Karpas-422 (cell line): Measurements from ENCODE around the gene RLN3. TPM values are rescaled to one million over a fixed set of nuclear protein-coding genes. Genes with fewer than 3 reads are reported as not detected.

Experiments used
- DNase-seq: peaks from one replicate; pipeline ENCODE4 v3.0.0-alpha.2; 2015
- H2AFZ ChIP-seq: fragments of 200-600 bp; sonication (generic); 2 replicates; pipeline ENCODE4 v1.6.1; 2014; ENCODE audit warnings: antibody characterized with exemption, low read length, mixed read lengths
- H3K27ac ChIP-seq: fragments of 200-600 bp; sonication (generic); 2 replicates; pipeline ENCODE4 v1.5.1; 2014; ENCODE audit warnings: mild to moderate bottlenecking, low read length, moderate library complexity
- H3K27me3 ChIP-seq: fragments of 200-600 bp; sonication (generic); 2 replicates; pipeline ENCODE4 v1.6.1; 2014; ENCODE audit warnings: low read length, mixed read lengths
- H3K36me3 ChIP-seq: fragments of 200-600 bp; sonication (generic); 2 replicates; pipeline ENCODE4 v1.6.1; 2014; ENCODE audit warnings: low read length, mixed read lengths; ENCODE audit not compliant: insufficient read depth
- H3K4me1 ChIP-seq: fragments of 200-600 bp; sonication (generic); 2 replicates; pipeline ENCODE4 v1.6.1; 2014; ENCODE audit warnings: mild to moderate bottlenecking, low read length, mixed read lengths
- H3K4me2 ChIP-seq: fragments of 200-600 bp; sonication (generic); 2 replicates; pipeline ENCODE4 v1.6.1; 2014; ENCODE audit warnings: low read length, low read depth, mild to moderate bottlenecking; ENCODE audit not compliant: poor library complexity, severe bottlenecking
- H3K4me3 ChIP-seq: fragments of 200-600 bp; sonication (generic); 2 replicates; pipeline ENCODE4 v1.5.1; 2014; ENCODE audit warnings: mild to moderate bottlenecking, antibody characterized with exemption, low read length, mixed read lengths
- H3K79me2 ChIP-seq: fragments of 200-600 bp; sonication (generic); 2 replicates; pipeline ENCODE4 v1.6.1; 2014; ENCODE audit warnings: mild to moderate bottlenecking, low read length, mixed read lengths
- H3K9ac ChIP-seq: fragments of 200-600 bp; sonication (generic); 2 replicates; pipeline ENCODE4 v1.6.0; 2014; ENCODE audit warnings: low read length
- H3K9me2 ChIP-seq: fragments of 200-600 bp; sonication (generic), shearing (Covaris generic); replicated peaks from 2 replicates; pipeline ENCODE4 v1.6.0; 2014; ENCODE audit warnings: mild to moderate bottlenecking, low read length, moderate library complexity; ENCODE audit not compliant: insufficient read depth
- H3K9me3 ChIP-seq: fragments of 300-700, 200-600 bp; sonication (generic); 2 replicates; pipeline ENCODE4 v1.6.1; 2014; ENCODE audit warnings: low read length, mixed read lengths
- H4K20me1 ChIP-seq: fragments of 200-600 bp; sonication (generic); 2 replicates; pipeline ENCODE4 v1.6.1; 2014; ENCODE audit warnings: mild to moderate bottlenecking, antibody characterized with exemption, low read length, low read depth; ENCODE audit not compliant: insufficient read depth
- total RNA-seq: library from RNA; depleted of rRNA; stranded (reverse); fragments of >200 nt; shearing (Covaris generic); gene quantifications from 2 replicates; pipeline ENCODE4 v1.2.3, GENCODE V29; 2014; ENCODE audit warnings: low replicate concordance

The RLN3 gene
- total RNA-seq, 1 experiment from 2014 or later = not detected

DNA sequence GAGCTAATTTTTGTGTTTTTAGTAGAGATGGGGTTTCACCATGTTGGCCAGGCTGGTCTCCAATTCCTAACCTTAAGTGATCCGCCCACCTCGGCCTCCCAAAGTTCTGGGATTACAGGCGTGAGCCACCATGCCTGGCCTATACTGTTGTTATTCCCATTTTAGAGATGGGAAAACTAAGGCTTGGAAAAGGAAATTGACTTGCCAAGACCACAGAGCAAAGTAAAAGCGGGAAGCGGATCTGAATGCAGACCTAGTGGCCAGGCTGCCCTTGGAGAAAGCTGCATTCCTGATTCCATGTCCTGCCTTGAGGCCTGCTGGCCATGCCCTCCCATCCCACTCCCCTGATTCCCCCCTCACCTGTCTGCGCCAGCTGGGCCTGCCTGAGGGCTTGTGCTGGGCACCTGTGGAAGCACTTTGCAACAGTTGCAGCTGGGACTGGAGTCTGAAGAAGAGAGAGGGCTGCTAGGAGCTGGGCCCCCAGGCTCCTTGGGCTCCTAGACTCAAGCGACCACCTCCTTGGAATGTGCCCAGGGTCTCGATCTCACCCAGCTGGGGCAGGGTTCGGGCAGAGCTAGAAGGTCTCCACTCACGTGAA, 28.2 kb downstream of the RLN3 start:
- Histone ChIP-seq H3K9ac (no peak overlapping the region), H3K27ac (no peak overlapping the region), H3K36me3 (no peaks in the 10 kb centered on the region), H4K20me1 (no peaks in the 10 kb centered on the region), H3K4me1 (no peaks in the 10 kb centered on the region; the same call in 1 of the 2 replicates), H3K9me3 (no peaks in the 10 kb centered on the region), H3K9me2 (no peaks in the 10 kb centered on the region), H3K79me2 (no peaks in the 10 kb centered on the region), H3K27me3 (no peaks in the 10 kb centered on the region), H2AFZ (no peak overlapping the region), H3K4me2 (no peak overlapping the region), H3K4me3 (no peak overlapping the region)
- DNase-seq = no peak

GRCh38 chr19:14056741-14057356, 28.9 kb downstream of the RLN3 start:
- Histone ChIP-seq H4K20me1 (no peaks in the 10 kb centered on the region), H3K4me3 (no peak overlapping the region), H3K36me3 (no peaks in the 10 kb centered on the region), H3K4me1 (no peaks in the 10 kb centered on the region; the same call in 1 of the 2 replicates), H3K4me2 (no peak overlapping the region), H3K79me2 (no peaks in the 10 kb centered on the region), H3K9me2 (no peaks in the 10 kb centered on the region), H3K27me3 (no peaks in the 10 kb centered on the region), H3K9me3 (no peaks in the 10 kb centered on the region), H3K9ac (no peak overlapping the region), H3K27ac (no peak overlapping the region), H2AFZ (no peak overlapping the region)
- DNase-seq = no peak

DNA sequence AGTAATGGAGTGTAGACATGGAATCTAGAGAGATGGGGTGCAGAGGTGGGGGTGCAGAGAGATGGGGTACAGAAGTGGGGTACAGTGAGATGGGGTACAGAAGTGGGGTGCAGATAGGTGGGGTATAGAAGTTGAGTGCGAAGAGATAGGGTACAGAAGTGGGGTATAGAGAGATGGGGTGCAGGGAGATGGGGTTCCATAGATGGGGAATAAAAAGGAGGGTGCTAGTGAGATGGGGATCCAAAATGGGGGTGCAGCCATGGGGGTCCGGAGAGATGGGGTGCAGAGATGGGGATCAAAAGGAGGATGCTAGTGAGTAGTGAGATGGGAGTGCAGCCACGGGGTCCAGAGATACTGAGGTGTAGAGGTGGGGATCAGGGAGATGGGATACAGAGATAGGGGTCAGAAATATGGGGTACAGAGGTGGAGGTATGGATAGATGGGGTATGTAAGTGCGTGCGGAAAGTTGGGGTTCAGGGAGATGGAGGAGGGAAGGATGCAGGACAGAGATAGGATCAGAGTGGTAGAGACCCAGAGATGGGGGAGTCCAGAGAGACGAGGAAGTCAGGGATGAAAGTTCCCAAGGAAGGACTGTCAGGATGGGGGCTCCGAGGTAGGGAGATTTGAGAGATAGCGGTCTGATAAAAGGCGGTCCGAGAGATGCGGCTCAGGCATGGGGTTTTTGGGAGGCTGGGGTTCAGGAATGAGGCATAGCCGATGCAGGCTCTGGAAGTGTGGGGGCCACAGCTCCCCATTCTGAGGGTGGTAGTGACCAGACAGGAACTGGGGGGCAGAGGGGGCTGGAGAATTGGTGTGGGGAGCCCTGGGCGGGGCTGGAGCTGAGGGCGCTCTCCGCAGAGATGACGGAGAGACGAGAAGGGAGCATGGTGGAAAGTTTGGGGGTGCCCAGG, 30.5 kb downstream of the RLN3 start:
- Histone ChIP-seq H3K27ac (no peak overlapping the region), H3K36me3 (no peaks in the 10 kb centered on the region), H3K4me1 (no peaks in the 10 kb centered on the region; the same call in 1 of the 2 replicates), H3K4me3 (no peak overlapping the region), H3K27me3 (no peaks in the 10 kb centered on the region), H3K9me3 (no peaks in the 10 kb centered on the region), H3K9me2 (no peaks in the 10 kb centered on the region), H3K9ac (no peak overlapping the region), H2AFZ (no peak overlapping the region), H3K4me2 (no peak overlapping the region), H4K20me1 (no peaks in the 10 kb centered on the region), H3K79me2 (no peaks in the 10 kb centered on the region)
- no peak for DNase-seq

GRCh38 chr19:14059093-14059480, 31.1 kb downstream of the RLN3 start:
- Histone ChIP-seq H3K9ac (no peak overlapping the region), H3K27me3 (no peaks in the 10 kb centered on the region), H3K9me3 (no peaks in the 10 kb centered on the region), H3K36me3 (no peaks in the 10 kb centered on the region), H3K4me2 (no peak overlapping the region), H2AFZ (no peak overlapping the region), H4K20me1 (no peaks in the 10 kb centered on the region), H3K9me2 (no peaks in the 10 kb centered on the region), H3K27ac (no peak overlapping the region), H3K79me2 (no peaks in the 10 kb centered on the region), H3K4me1 (no peaks in the 10 kb centered on the region; the same call in 1 of the 2 replicates), H3K4me3 (no peak overlapping the region)
- peak; percentile 80 for DNase-seq

GRCh38 chr19:14059652-14060155, 31.8 kb downstream of the RLN3 start:
- H3K36me3 ChIP-seq = no peaks in the 10 kb centered on the region
- no peaks in the 10 kb centered on the region for H3K27me3 ChIP-seq
- no peak overlapping the region for H3K27ac ChIP-seq
- no peak overlapping the region for H3K4me3 ChIP-seq
- H3K4me1 ChIP-seq = no peaks in the 10 kb centered on the region; the same call in 1 of the 2 replicates
- H2AFZ ChIP-seq = no peak overlapping the region
- no peaks in the 10 kb centered on the region for H3K9me2 ChIP-seq
- DNase-seq = no peak
- no peak overlapping the region for H3K9ac ChIP-seq
- H3K9me3 ChIP-seq = no peaks in the 10 kb centered on the region
- no peaks in the 10 kb centered on the region for H3K79me2 ChIP-seq
- H4K20me1 ChIP-seq = no peaks in the 10 kb centered on the region
- no peak overlapping the region for H3K4me2 ChIP-seq

DNA sequence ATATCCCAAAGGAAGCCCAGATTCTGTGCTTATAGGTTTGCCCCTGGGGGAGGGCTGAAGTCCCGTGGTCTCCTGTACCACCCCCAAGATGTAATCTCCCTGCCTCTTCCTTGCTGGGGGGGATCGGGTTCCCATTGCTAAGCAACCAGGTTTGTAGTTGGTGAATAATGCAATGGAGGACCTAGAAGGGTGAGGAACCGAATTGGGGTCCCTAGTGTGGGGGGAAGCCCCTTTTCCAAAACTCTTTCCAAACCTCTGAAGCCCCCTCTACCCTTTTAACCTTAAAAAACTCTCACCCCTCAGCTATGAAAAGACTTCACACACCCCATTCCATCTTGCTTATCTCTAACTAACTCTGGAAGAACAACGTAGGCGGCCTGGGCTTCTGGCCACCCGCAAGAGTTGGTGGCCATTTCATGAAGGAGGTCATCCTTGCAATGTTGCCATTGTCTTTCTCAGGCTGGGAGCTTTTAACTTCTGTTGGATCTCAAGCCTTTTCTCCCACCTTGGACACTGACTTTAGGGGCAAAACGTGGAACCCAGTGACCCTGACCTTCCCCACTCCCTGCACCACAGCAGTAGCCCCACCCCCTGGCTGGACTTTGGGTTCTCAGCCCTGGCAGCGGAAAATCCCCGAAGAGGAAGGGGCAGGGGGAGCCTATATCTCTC, 33.3 kb downstream of the RLN3 start:
- H2AFZ ChIP-seq = no peak overlapping the region
- no peaks in the 10 kb centered on the region for H3K36me3 ChIP-seq
- no peaks in the 10 kb centered on the region for H3K9me3 ChIP-seq
- no peaks in the 10 kb centered on the region; the same call in 1 of the 2 replicates for H3K4me1 ChIP-seq
- H3K4me2 ChIP-seq = no peak overlapping the region
- no peaks in the 10 kb centered on the region for H3K79me2 ChIP-seq
- no peaks in the 10 kb centered on the region for H4K20me1 ChIP-seq
- H3K27ac ChIP-seq = no peak overlapping the region
- no peaks in the 10 kb centered on the region for H3K9me2 ChIP-seq
- DNase-seq = no peak
- no peak overlapping the region for H3K9ac ChIP-seq
- H3K4me3 ChIP-seq = no peak overlapping the region
- no peaks in the 10 kb centered on the region for H3K27me3 ChIP-seq

DNA sequence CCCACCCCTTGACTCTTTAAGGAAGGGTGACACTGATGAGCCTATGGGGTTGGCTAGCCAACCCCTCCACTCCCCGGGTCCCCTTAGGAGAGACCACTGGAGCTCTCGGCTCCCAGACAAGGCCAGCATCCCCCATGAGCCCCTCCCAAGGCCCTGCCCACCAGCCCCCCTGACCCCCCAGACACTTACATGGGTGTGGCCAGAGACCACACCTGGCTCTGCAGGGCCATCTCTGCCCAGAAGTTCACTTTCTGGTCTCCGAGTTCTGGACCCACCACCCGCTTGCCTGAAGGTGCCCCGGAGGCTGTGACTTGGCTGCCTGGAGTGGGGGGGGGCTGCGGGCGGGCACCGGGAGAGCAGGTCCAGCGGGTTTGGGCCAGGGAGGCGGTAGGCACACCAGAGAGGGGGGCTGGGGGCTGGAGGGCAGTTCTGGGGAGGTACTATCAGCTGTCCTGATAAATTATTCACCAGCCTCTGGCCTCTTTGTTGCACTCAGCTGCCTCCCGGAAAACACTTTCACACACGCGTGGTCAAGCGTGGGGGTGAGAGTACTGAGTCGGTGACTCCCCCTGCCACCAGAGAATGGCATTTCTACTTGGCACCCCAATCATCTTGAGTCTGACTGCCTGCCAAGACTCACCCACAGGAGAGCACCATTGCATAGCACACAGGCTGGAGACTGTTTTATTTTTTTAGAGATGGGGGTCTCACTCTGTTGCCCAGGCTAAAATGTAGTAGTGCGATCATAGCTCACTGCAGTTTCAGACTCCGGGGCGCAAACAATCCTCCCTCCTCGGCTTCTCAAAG, 34.0 kb downstream of the RLN3 start, which contains the start of gene PALM3:
PALM3 (minus strand) TSS at position 326 of the 807 bp plus-strand sequence; CDS start at position 230, 96 bp downstream.
- Histone ChIP-seq H3K4me1 (no peaks in the 10 kb centered on the region; the same call in 1 of the 2 replicates), H4K20me1 (no peaks in the 10 kb centered on the region), H3K4me2 (no peak within 1 kb of the TSS), H3K9me3 (no peaks in the 10 kb centered on the region), H3K27me3 (no peaks in the 10 kb centered on the region), H3K36me3 (no peaks in the 10 kb centered on the region), H3K79me2 (no peaks in the 10 kb centered on the region), H3K27ac (no peak within 1 kb of the TSS), H2AFZ (no peak within 1 kb of the TSS), H3K9me2 (no peaks in the 10 kb centered on the region), H3K4me3 (no peak within 1 kb of the TSS), H3K9ac (no peak within 1 kb of the TSS)
- DNase-seq = no peak
